Fibroblast of lung (primary cell): ENCODE results near the gene OTOP2.

Source experiments
- EZH2 ChIP-seq: IDR thresholded peaks from 2 replicates; pipeline ENCODE4 v1.5.1; 2012; ENCODE audit warnings: low read length, control low read depth, mild to moderate bottlenecking; ENCODE audit errors: missing control alignments
- TF ChIP-seq, protein P1 (sequence below), 2 donors: IDR thresholded peaks in 1 of 2; conservative IDR thresholded peaks in 1 of 2; 1 replicate in 1 of 2; 2 replicates in 1 of 2; pipeline ENCODE4 v1.5.1; 2011 to 2012; ENCODE audit warnings: low read length in 2 of 2, control low read depth in 1 of 2, inconsistent platforms in 1 of 2, low read depth in 1 of 2, mild to moderate bottlenecking in 1 of 2

DNA sequence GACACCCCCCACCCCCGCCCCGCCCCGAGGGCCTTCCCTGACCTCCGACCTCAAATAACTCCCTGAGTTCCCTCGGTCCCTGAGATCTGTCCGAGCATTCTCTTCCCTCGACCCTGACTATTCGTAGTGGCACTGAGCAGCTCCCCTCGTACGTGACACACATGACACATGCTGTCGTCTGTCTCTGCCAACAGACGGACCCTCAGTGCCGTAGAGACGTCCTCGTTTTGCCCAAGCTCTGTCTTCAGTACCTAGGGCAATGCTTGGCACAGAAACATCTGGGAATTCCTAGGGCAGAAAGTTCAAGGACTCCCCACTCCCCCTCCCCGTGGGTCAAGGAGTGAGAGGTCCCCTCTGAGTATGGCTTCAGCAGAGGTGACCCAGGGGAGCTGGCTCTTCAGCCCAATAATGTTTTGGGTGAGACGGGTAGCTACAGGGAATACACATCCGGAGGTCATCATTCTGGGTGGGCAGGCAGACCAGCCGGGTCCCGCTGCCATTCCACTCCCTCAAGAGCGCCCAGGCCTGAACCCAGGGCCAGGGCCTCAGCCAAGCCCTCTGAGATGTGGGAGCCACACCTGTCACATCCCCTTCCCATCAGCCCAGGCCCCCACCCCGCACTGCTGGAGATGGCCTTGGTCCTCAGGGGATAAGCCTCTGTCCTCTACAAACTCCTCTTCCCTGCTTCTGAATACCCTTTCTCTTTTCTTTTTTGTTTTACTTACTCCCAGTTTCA lies 30.0 kb upstream of the OTOP2 start:
- TF ChIP-seq, protein P1, sequence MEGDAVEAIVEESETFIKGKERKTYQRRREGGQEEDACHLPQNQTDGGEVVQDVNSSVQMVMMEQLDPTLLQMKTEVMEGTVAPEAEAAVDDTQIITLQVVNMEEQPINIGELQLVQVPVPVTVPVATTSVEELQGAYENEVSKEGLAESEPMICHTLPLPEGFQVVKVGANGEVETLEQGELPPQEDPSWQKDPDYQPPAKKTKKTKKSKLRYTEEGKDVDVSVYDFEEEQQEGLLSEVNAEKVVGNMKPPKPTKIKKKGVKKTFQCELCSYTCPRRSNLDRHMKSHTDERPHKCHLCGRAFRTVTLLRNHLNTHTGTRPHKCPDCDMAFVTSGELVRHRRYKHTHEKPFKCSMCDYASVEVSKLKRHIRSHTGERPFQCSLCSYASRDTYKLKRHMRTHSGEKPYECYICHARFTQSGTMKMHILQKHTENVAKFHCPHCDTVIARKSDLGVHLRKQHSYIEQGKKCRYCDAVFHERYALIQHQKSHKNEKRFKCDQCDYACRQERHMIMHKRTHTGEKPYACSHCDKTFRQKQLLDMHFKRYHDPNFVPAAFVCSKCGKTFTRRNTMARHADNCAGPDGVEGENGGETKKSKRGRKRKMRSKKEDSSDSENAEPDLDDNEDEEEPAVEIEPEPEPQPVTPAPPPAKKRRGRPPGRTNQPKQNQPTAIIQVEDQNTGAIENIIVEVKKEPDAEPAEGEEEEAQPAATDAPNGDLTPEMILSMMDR (conservative IDR thresholded peaks at IDR 0.05 in 1 of 2, IDR thresholded peaks at IDR 0.05 in 1 of 2; ENCODE audit: low read depth in 1 of 2, low read length in 2 of 2) = no peak
- TF ChIP-seq EZH2 = peak; percentile 92
